Measurements from ENCODE around the gene PROC. TPM values are rescaled to one million over a fixed set of nuclear protein-coding genes. Genes with fewer than 3 reads are reported as not detected.

PROC gene
- total and polyA plus RNA-seq, 2 of the 4 experiments (the other 2 are of a cell fraction), result 0.07 TPM; not detected in 1

DNA sequence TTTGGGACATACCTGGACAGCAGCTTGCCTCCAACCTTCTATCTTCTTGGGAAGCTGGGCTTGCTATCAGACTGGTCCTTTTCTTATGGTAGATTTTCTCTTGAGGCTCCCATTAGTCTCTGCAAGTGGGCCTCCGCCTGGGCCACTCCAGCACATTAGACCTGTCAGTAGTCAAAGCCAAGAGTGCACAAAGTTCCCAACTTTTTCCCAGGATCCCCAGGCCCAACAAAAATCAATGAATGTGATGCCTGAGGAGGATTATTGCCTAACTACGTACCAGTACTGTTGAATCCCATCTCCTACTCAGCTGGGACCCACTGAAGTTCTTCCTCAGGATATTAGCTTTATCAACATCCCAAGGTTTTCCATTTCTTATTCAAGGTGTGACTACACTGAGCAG lies 51.7 kb downstream of the PROC start:
- no peak overlapping the region for H2BK120ac ChIP-seq (ENCODE audit: low read depth, low read length)
- H3K27me3 ChIP-seq (ENCODE audit: control insufficient read depth, insufficient read depth, low read length), result no peaks in the 10 kb centered on the region
- H4K20me1 ChIP-seq (ENCODE audit: insufficient read depth, low read length), result no peaks in the 10 kb centered on the region
- H3K23ac ChIP-seq (ENCODE audit: low read depth, low read length), result no peak overlapping the region
- DNase-seq (no peak), ATAC-seq (ENCODE audit: low read depth) (no peak)
- H3K4me3 ChIP-seq (ENCODE audit: insufficient read depth, low read depth, low read length), result no peak overlapping the region
- ChIA-PET CTCF (interaction anchor here (1.2 kb wide), 1 partner anchor 12 kb away, joined by 3 read pairs; no protein-coding TSS in a partner anchor), POLR2A (ENCODE audit: unreplicated experiment) (no interaction called here)
- intact Hi-C loops (cut with micrococcal nuclease) (loop anchor here (10.0 kb wide), 2 partner anchors 85 to 405 kb away; partner anchors contain the start of gene MAP3K2), in situ Hi-C loops (cut with MboI; ENCODE audit: low sequenced_read_pairs) (no loop called here), dilution Hi-C loops (cut with HindIII; ENCODE audit: low sequenced_read_pairs, unreplicated experiment) (no loop called here)
- H4K8ac ChIP-seq (ENCODE audit: low read depth in 2 of 2, low read length in 2 of 2), result no peak overlapping the region
- no peak overlapping the region for H2AK5ac ChIP-seq (ENCODE audit: low read depth, low read length)
- H2BK15ac ChIP-seq (ENCODE audit: low read depth, low read length), result no peak overlapping the region
- peaks cover 3% of the 10 kb centered on the region for H3K36me3 ChIP-seq (ENCODE audit: control insufficient read depth, insufficient read depth, low read length)
- peaks cover 4% of the 10 kb centered on the region; the same call in 1 of the 2 replicates for H3K9me1 ChIP-seq (ENCODE audit: insufficient read depth, low read length)
- H2AK9ac ChIP-seq (replicated peaks; ENCODE audit: low read depth, low read length, poor library complexity), result no peak overlapping the region
- no peak overlapping the region for H2BK5ac ChIP-seq (ENCODE audit: low read depth, low read length, poor library complexity, severe bottlenecking)
- H2BK20ac ChIP-seq (ENCODE audit: low read depth, low read length), result no peak overlapping the region
- H4K91ac ChIP-seq (ENCODE audit: insufficient read depth, low read depth, low read length), result no peak overlapping the region
- H3K14ac ChIP-seq (replicated peaks; ENCODE audit: low read depth, low read length), result no peak overlapping the region
- H3K9ac ChIP-seq (ENCODE audit: low read depth, low read length), result no peak overlapping the region
- no peak for TF ChIP-seq RFX5 (IDR thresholded peaks at IDR 0.05; ENCODE audit: low read depth, low read length)
- no peak for TF ChIP-seq SMC3 (IDR thresholded peaks at IDR 0.05; ENCODE audit: low read depth, low read length)
- TF ChIP-seq BHLHE40 (IDR thresholded peaks at IDR 0.05; ENCODE audit: low read depth, low read length), result no peak
- no peak for TF ChIP-seq NFE2L2 (IDR thresholded peaks at IDR 0.05; ENCODE audit: low read depth, low read length)
- no peak for TF ChIP-seq MAZ (IDR thresholded peaks at IDR 0.05; ENCODE audit: borderline replicate concordance, low read depth, low read length)
- TF ChIP-seq RCOR1 (IDR thresholded peaks at IDR 0.05; ENCODE audit: insufficient replicate concordance, low read length), result no peak
- no peak for TF ChIP-seq MAFK (IDR thresholded peaks at IDR 0.05; ENCODE audit: low read depth, low read length)
- no peaks in the 10 kb centered on the region for H3K79me1 ChIP-seq (ENCODE audit: low read depth in 1 of 2, low read length in 2 of 2)
- no peak overlapping the region for H3K27ac ChIP-seq (ENCODE audit: insufficient read depth, low read length)
- no peak overlapping the region for H2AFZ ChIP-seq (replicated peaks; ENCODE audit: low read length, poor library complexity)
- no peak overlapping the region for H3K56ac ChIP-seq (ENCODE audit: extremely low read depth, insufficient read depth, low read length)
- WGBS, 2 experiments (ENCODE audit: extremely low coverage in 2 of 2, insufficient read length in 1 of 2), result no CpG with 5 or more reads among the region's 2 CpGs
- H3K18ac ChIP-seq (ENCODE audit: low read depth, low read length), result no peak overlapping the region
- no peak overlapping the region for H3K4ac ChIP-seq (ENCODE audit: low read depth, low read length)
- BruUV-seq (replicated peaks), result no TSS peak
- no peaks in the 10 kb centered on the region for H3K9me3 ChIP-seq (ENCODE audit: control insufficient read depth, insufficient read depth, low read length)
- H4K5ac ChIP-seq (ENCODE audit: low read depth, low read length), result no peak overlapping the region
- H3K4me2 ChIP-seq (ENCODE audit: low read depth, low read length), result no peak overlapping the region
- 0 out of 2 replicates have a peak, but pooled peaks cover 1% of the 10 kb centered on the region for H3K4me1 ChIP-seq (ENCODE audit: control insufficient read depth, insufficient read depth, low read length)

Measured in IMR-90 (cell line).